KOPT-K1 (cell line): Measurements from ENCODE around the gene PTPRC.

Source experiments
- H3K27ac ChIP-seq: fragments of 200-600 bp; sonication (generic); 2 replicates; pipeline ENCODE4 v1.5.1; 2016; ENCODE audit warnings: antibody characterized with exemption, mild to moderate bottlenecking, low read depth, low read length; ENCODE audit not compliant: poor library complexity, severe bottlenecking
- H3K36me3 ChIP-seq: fragments of 200-600 bp; sonication (generic); 2 replicates; pipeline ENCODE4 v1.5.1; 2017; ENCODE audit warnings: antibody characterized with exemption, mild to moderate bottlenecking, low read length, moderate library complexity; ENCODE audit not compliant: insufficient read depth
- H3K9me3 ChIP-seq: fragments of 200-600 bp; sonication (generic); 2 replicates; pipeline ENCODE4 v1.5.1; 2017; ENCODE audit warnings: antibody characterized with exemption, low read length, mild to moderate bottlenecking; ENCODE audit not compliant: insufficient read depth, poor library complexity, severe bottlenecking

The PTPRC gene

DNA sequence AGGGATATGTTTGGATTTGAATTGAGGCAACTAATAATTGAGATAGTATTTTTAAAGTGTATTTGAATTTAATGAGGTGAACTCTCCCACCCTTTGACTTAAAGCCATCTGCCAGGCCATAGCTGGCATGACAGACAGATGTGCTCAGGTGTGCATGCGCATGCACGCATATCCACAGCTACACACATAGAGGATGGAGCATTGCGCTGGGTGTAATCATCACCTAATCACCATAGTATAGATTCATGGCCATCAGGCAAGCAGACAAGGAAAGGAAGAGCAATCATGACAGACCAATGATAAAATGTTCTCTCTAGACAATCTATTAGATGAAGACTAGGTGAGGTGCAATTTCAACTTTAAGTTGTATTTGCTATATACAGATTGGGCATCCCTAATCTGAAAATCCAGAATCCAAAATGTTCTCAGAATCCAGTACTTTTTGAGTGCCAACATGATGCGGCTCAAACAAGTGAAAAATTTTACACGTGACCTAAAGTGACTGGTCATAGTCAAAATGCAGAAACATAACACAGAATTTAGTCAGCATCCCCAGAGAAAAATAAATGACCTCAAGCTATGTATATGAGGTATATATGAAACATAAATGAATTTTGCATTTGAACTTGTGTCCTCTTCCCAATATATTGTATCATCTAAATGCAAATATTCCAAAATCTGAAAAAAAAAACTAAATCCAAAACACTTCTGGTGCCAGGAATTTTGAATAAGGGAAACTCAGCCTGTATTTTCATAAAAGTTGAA is 70.1 kb downstream of the PTPRC start:
- Histone ChIP-seq H3K27ac (no peak overlapping the region), H3K36me3 (peaks cover 87% of the 10 kb centered on the region), H3K9me3 (no peaks in the 10 kb centered on the region)

DNA sequence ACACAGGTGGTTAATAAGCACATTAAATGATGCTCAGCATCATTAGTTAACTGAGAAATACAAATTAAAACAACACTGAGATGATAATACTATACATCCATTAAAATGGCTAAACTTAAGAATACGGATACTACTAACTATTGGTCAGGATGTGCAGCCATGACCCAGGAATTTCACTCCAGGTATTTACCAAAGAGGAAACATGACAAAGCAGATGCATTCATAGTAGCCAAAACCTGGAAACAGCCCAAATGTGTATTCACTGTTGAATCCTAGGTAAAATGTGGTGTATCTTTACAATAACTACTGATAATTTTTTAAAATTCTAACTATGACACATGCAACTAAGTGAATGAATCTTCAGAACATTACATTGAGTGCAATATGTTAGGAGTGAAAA is 73.0 kb downstream of the PTPRC start:
- H3K36me3 ChIP-seq, result peaks cover 85% of the 10 kb centered on the region

DNA sequence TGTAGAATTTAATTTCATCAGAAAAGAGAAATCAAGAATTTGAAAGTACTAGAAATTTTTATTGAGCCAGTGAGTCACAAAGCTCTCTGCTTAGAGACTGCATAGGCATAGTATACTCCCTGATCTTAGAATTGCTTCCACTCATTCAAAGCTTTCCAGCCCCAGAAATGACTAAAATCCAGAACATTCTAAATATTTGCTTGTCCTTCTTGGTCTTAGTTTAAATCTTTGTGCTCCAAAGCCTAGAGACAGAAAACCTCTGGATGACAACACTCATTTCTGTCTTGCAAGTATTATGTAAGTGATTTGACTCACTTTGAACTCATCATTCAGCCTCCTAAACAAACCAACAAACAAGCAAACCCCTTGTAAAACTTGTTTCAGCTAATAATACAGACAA is 74.2 kb downstream of the PTPRC start:
- no peaks in the 10 kb centered on the region for H3K9me3 ChIP-seq
- peaks cover 93% of the 10 kb centered on the region for H3K36me3 ChIP-seq
- no peak overlapping the region for H3K27ac ChIP-seq

More for the DNA sequence above, 73.0 kb downstream of the PTPRC start:
- Histone ChIP-seq H3K9me3 (no peaks in the 10 kb centered on the region), H3K27ac (no peak overlapping the region)

GRCh38 chr1:198714271-198714670 is 75.4 kb downstream of the PTPRC start:
- Histone ChIP-seq H3K36me3 (peaks cover 93% of the 10 kb centered on the region), H3K27ac (no peak overlapping the region), H3K9me3 (no peaks in the 10 kb centered on the region)

- Histone ChIP-seq H3K9me3 (no peaks in the 10 kb centered on the region), H3K27ac (no peak overlapping the region), H3K36me3 (peaks cover 97% of the 10 kb centered on the region)
These were observed 77.2 kb downstream of the PTPRC start for GRCh38 chr1:198716051-198716450.

DNA sequence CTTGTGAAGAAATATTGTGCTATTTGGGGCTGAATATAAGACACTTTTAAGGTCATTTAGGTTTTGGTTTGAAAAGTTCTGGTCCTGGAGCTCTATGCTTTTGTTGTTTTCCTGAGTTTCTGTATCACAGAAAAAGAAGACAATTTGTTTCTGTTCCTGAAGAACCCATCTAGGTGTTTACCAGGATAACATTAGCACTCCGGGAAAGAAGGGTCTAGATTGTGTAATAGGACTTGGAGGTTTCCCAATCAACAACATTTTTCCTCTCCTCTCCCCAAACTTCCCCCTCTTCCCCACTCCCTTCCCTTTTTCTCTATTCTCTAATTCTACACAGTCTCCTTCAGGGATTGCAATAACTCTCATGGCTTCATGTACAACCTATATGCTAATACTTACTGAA is 78.7 kb downstream of the PTPRC start:
- Histone ChIP-seq H3K27ac (no peak overlapping the region), H3K36me3 (peaks cover 84% of the 10 kb centered on the region), H3K9me3 (no peaks in the 10 kb centered on the region)

DNA sequence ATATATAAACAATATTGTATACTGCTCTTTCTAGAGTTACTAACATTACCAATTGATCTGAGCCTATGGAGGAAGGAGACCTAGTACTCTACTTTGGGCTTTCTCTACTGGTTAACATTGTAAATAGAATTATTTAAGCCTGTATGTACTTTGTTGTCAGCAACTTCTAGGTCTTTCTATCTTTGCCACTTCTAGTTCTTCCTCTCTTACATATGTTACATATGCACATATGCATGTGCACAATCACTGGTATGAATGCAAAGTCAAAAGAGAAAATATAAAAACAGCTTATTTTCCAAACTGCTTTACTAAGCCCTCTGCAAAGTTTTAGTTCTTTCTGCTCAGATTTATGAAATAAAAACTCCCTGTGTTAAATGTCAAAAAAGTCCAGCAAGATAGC is 84.3 kb downstream of the PTPRC start:
- H3K27ac ChIP-seq, result no peak overlapping the region
- peaks cover 84% of the 10 kb centered on the region for H3K36me3 ChIP-seq
- no peaks in the 10 kb centered on the region for H3K9me3 ChIP-seq

- Histone ChIP-seq H3K9me3 (no peaks in the 10 kb centered on the region), H3K27ac (no peak overlapping the region), H3K36me3 (peaks cover 84% of the 10 kb centered on the region)
These were observed 86.2 kb downstream of the PTPRC start for GRCh38 chr1:198725090-198725489.

GRCh38 chr1:198726455-198726854 is 87.6 kb downstream of the PTPRC start:
- Histone ChIP-seq H3K36me3 (peaks cover 85% of the 10 kb centered on the region), H3K9me3 (no peaks in the 10 kb centered on the region), H3K27ac (no peak overlapping the region)

DNA sequence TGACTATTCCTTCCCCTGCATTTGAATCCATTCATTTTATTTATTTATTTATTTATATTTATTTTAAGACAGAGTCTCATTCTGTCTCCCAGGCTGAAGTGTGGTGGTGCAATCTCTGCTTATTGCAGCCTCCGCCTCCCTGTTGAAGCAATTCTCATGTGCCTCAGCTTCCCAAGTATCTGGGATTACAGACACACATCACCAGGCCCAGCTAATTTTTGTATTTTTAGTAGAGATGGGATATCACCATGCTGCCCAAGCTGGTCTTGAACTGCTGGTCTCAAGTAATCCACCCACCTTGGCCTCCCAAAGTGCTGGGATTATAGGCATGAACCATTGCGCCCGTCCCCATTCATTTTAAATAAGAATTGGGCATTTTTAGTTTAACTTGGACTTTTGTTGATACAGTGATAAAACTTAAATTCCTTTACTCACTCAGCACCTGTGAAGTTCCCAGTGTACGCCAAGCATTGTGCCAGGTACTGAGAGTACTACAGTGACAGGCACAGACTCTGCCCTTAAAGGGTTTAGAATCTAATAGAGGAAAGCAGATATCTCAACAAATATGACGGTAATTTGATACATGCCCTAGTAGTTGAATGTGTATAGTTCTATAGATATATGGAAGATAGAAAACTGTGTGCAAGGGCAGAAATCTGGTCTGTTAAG is 90.5 kb downstream of the PTPRC start:
- Histone ChIP-seq H3K27ac (no peak overlapping the region), H3K9me3 (no peaks in the 10 kb centered on the region), H3K36me3 (peaks cover 95% of the 10 kb centered on the region)

GRCh38 chr1:198730952-198731351 is 92.1 kb downstream of the PTPRC start:
- peaks cover 2% of the 10 kb centered on the region for H3K9me3 ChIP-seq
- peaks cover 95% of the 10 kb centered on the region for H3K36me3 ChIP-seq
- H3K27ac ChIP-seq, result no peak overlapping the region

DNA sequence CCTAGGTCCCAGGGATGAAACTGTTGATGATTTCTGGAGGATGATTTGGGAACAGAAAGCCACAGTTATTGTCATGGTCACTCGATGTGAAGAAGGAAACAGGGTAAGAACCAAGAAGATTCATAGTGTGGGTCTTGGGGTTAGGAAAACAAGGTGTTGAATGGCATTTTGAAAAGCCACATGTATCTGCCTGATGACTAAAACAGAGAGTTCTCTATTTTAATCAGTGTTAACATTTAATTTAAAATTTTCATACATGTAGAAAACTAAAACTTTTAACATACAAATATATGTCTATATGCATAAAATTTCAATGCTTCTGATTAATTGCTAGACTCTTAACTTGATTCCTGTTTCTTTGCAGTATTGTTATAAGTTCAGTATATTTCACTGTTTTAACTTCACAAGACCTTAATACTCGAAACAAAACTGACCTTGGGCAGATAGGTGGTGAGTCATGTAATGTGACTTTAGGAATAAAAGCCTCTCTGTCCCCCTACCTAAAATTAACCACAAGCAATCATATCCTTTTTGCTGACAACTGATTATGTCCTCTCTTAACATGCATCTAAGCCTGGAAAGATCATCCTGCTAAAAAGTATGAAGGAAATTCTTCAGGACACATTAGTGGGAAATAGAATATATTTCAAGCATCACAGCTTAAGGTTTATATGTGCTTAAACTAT is 95.6 kb downstream of the PTPRC start:
- H3K27ac ChIP-seq, result no peak overlapping the region
- peaks cover 97% of the 10 kb centered on the region for H3K36me3 ChIP-seq

DNA sequence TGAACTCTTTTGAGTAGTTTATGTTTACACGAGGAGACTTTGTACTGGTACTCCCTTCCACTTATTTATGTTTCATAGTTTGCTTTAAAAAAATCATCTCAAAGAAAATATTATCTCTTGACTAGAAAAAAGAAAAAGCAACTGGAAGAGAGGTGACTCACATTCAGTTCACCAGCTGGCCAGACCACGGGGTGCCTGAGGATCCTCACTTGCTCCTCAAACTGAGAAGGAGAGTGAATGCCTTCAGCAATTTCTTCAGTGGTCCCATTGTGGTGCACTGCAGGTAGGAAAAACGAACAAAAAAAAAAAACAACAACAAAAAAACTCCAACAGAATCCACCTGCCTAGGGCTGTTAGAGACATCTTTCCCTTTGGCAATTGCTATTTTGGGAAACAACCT is 102.9 kb downstream of the PTPRC start:
- no peak overlapping the region for H3K27ac ChIP-seq
- peaks cover 21% of the 10 kb centered on the region for H3K9me3 ChIP-seq
- peaks cover 98% of the 10 kb centered on the region for H3K36me3 ChIP-seq

More for the DNA sequence above, 95.6 kb downstream of the PTPRC start:
- H3K9me3 ChIP-seq, result peaks cover 30% of the 10 kb centered on the region

DNA sequence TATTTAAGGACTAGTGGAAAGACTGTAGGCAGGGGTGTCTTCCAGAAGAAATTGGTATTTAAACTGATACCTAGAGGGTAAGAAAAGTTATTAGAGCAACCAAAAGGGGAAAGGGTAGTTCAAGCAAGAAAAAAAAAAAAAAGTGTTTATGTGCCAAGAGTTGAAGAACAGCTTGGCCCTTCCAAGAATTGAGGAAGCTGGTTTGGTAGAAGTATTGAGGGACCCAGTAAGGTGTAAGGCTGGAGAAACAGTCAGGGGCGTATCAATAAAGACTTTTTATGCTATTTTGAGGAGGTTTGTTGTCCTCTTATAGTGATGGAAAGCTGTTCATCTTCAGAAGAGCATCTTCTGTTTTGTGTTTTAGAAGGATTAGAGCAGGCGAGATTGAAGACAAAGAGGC is 108.3 kb downstream of the PTPRC start:
- peaks cover 100% of the 10 kb centered on the region for H3K36me3 ChIP-seq
- no peak overlapping the region for H3K27ac ChIP-seq
- no peaks in the 10 kb centered on the region for H3K9me3 ChIP-seq

GRCh38 chr1:198749279-198749678 is 110.4 kb downstream of the PTPRC start:
- H3K36me3 ChIP-seq, result peaks cover 99% of the 10 kb centered on the region

More at GRCh38 chr1:198749279-198749678, 110.4 kb downstream of the PTPRC start:
- Histone ChIP-seq H3K9me3 (no peaks in the 10 kb centered on the region), H3K27ac (no peak overlapping the region)
